Activated naive CD4-positive, alpha-beta T cell treated with anti-CD3 and anti-CD28 coated beads, Interleukin-2, amount 50 U/mL, for 16 hours (primary cell): Measurements from ENCODE around the gene P2RX1.

Experiments
- DNase-seq: peaks from one replicate; pipeline ENCODE4 v3.0.0-alpha.2; 2020

The P2RX1 gene

DNA sequence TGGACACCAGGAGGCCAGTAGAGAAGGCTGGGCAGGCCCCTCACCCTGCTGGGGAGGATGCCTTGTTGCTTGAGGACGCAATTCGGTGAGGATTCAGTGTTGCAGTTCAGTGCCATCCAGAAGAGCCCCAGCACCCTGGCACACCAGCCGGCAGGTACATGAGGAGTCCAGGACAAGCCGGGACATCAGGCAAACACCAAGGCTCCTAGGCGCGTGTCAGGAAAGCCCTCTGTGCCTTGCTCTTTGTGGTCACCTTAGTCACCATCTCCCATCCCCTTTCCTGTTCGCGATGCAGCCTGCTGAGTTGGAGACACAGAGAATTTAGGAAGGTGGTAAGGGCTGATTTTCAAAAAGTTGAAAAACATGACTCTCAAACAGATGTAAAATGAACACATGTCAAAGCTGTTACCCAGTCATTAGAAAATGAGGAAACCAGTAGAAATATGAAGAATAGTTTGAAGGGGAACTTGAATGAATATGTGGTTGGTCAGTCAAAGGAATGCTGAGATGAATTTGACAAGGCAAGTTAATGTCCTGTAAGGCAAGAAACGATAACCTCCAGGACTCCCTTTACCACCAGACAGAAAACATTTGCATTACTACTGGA, 67.9 kb downstream of the P2RX1 start:
- DNase-seq = no peak

- no peak for DNase-seq
These were observed 69.0 kb downstream of the P2RX1 start for GRCh38 chr17:3847165-3847670.
